GM19035 (cell line): ENCODE data around the gene FOXC1.

Experiments
- ATAC-seq: cut with Tn5 transposase; IDR thresholded peaks from one replicate; pipeline ENCODE4 v1.9.1; 2021; ENCODE audit not compliant: unreplicated experiment

FOXC1 gene

DNA sequence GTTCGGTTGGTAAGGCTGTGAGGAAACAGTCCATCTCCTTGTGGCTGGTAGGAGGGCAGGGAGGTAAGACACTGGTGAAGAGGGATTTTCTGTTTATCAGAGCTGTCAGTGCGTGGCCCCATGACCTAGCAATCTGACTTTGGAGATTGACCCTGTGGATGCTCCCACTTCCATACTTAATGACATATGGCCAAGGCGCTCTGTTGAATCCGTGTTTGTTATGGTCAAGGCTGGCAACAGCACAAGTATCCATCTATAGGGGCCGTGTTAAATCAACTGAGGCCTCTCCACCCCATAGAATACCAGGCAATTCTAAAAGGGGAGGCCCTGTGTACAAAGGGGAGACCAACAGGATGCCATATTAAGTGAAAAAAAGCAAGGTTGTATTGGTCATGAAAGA, 25.6 kb upstream of the FOXC1 start:
- ATAC-seq: no peak

GRCh38 chr6:1584996-1585668, 24.6 kb upstream of the FOXC1 start:
- no peak for ATAC-seq

DNA sequence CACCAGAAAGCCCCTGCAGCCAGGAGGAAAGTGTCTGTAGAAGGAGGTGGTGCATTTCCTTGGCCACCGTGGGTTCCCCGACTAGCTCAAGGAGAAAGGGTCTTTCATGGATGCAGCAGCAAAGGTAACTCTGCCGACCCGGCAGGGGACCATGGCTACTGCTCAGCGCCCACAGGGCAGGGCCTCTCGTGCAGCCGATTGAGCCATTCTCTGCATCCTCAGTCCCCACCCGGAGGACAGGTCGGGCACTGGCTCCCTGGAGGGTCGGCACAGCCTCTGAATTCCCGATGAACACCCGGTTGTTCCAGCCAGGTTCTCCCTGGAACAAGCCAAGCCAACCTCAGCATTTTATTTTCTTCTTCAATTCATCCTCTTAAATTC, 24.1 kb upstream of the FOXC1 start:
- ATAC-seq: no peak

DNA sequence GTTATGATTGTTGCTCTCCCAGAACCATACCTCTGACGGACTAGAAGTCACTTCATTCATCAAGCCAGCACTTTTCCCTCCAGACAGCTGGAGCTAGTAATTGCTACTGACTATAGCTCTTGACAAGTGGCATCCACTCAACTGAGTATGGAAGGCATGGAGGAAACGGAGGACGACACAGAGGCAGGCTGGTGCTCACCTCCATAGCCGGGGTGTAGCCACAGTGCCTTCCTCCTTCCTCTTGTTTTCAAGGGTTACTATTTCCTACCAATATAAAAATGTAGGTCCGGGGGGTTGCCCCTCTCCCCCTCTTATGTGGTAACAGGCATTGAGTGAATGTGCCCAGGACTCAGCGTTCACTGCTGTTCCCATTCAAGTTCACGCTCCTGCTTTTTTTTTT, 23.5 kb upstream of the FOXC1 start:
- ATAC-seq: no peak

DNA sequence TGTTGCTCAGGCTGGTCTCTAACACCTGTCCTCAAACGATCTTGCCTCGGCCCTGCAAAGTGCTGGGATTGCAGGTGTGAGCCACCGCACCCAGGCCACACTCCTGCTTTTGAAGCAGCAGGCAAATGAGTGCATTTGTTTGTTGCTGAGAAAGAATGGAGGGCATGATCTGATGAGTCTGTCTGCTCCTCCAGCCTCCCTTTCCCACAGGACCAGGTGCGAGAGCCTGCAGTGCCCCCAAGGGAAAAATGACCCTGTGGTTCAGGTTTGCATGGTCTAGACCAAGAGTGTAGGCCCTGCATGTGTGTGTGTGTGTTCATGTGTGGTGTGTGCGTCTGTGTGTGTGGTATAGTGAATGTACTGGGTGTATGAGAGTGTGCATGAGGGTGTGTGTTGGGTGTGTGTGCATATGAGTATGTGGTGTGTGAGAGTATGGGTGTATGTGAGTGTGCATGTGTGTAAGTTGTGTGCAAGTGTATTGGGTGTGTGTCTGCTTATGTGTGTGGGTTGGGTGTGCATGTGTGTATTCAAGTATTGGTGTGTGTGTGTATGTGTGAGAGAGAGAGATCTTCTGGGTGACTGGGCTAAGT, 22.8 kb upstream of the FOXC1 start:
- ATAC-seq: no peak

DNA sequence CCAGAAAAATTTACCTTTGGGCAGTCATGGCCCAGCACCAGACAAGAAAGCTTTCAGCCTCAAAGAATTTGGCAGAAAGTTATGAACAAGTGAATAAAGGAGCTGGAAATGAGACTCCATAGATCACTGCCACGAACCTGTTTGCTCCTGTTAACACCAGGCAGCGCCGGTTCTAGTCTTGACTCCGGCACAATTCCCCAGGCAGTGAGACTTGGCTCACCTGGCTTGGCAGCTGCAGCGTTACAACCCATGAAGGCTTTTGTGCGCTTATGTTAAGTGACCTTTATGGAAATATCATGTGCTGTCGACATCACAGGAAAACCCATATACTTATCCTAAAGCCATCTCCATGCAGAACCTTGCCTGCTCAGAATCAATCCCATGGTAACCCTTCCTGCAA, 22.2 kb upstream of the FOXC1 start:
- ATAC-seq: no peak

DNA sequence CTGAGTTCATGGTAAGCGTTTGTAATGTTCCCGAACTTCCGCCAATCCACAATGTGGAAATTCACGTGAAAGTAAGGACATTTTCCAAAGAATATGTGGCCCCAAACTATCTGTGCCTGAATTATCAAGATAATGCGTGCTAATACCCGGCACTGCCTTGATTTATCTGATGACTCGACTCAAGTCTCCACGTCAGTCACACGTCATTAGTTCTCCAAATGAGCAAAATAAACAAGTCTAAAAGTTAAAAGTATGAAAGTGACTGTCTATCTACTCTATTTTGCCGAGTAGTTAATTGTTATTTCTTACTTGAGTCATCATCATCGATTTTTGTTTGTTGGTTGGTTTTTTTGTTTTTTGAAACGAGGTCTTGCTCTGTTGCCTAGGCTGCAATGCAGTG, 21.7 kb upstream of the FOXC1 start:
- ATAC-seq: no peak

- no peak for ATAC-seq
Observed at GRCh38 chr6:1589208-1589607, 20.5 kb upstream of the FOXC1 start.

- ATAC-seq: no peak
Observed at GRCh38 chr6:1590580-1590979, 19.1 kb upstream of the FOXC1 start.

GRCh38 chr6:1591243-1591642, 18.5 kb upstream of the FOXC1 start:
- ATAC-seq: no peak

DNA sequence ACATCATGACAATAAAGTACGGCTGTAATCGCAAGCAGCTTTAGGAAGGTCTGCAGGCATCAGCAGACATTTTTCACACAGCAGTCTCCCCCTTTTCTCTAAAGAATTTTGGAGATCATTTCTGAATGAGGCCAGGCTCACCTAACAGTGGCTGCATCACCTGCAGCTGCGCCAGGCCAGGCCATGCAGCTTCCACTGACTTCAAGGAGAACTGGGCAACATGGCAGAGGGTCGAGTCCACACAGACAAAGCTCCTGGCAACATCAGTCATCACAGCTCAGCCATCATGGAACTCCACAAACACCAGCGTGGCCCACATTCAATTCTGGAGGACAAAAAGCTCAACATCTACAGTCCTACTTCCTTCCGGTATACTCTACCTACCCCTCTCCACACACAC, 17.8 kb upstream of the FOXC1 start:
- no peak for ATAC-seq

GRCh38 chr6:1592852-1593251, 16.9 kb upstream of the FOXC1 start:
- no peak for ATAC-seq

GRCh38 chr6:1593286-1593957, 16.3 kb upstream of the FOXC1 start:
- no peak for ATAC-seq

- ATAC-seq: no peak
Observed at GRCh38 chr6:1593958-1594314, 15.8 kb upstream of the FOXC1 start.

DNA sequence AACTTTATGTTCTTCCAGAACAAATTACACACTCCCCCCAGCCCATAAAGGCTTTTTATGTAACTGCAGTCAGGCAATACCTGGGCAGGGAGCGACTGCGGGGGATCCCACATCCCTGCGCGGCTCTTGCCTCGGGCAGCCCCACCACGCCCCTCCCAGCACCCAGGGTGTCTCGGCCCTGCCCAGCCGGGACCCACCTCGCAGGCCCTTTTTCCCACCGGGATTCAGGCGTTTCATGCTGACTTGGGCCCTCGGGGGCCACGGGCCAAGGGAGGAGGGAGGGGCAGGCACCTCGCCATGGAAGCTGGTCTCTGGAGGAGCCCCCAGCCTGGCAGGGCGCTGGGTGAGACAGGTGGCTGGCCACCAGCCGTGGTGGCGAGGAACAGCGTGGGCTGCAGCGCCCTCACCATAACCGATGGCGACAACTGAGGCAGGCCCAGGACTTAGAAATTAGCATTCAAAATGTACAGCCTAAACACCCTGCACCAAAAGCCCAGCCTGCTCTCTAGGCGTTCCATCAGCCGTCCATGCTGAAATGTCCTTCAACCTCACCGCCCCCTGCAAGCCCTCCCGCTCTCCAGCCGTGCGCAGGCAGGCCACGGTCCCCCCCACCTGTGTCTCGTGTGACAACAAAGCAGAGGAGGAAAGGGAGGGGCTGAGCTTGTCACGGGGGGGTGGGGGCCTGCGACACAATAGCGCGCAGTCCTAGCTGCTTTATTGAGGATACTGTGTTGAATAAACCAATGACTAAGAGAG, 15.1 kb upstream of the FOXC1 start:
- ATAC-seq: no peak

GRCh38 chr6:1595271-1596087, 14.2 kb upstream of the FOXC1 start:
- no peak for ATAC-seq

DNA sequence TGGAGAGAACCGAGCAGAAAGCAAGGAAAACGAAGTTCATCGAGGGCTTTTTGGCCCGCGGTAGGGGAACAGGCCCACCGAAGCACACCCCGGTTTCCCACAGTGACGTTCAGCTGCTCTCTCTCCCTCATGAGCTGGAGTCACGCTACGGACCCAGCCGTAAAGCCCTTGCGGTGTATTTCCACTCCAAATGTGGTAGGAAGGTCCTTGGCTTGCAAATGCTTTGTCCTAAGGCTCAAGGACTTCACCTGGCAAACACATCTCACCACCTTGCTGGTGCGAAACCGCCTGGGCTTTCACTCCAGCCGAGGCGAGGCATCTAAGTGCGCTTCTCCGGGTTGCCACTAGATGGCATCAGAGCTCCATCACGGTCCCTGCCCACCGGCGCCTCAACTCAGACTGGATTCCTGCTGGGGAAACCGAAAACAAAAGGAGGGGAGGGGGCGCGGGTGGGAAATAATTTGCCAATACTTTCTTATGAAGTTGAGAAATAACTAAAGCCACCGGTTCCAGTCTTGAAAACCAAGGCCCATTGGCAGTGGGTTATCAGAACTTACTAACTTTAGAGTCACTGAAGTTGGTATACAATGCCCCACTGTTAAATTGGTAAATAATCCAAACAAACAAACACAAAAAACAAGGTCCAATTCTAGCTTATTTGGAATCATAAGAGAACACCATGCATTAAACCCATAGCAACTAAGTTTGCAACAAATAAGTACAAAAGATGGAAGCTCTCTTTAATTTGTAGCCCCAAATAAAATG, 13.4 kb upstream of the FOXC1 start:
- no peak for ATAC-seq

DNA sequence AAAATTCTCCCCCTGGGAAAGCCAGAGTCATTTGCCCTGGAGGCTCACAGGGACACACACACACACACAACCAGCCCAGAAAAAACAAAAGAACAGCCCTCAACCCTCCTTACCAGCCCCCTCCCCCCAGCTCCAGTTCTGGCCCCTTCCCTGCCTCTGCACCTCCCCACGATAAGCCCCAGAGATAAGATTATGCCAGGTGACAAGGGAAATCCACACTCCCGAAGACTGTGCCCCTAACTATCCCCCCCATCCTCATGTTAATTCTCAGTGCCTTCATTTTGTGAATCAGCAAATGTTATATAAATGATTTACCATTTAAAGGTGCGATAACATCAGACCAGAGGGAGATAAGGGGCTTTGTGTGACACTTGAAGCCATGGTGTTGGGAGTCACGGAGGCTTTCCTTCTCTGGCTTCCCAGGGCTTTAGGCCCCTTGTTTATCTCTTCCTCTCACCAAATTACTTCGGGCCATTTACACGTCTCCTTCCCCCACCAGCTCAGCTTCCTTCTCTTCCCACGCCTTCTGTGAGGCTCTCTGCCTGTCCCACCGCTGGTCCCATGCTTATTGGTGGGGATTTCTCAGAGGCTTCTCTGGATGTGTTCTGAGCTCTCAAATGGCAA, 12.5 kb upstream of the FOXC1 start:
- ATAC-seq: no peak

GRCh38 chr6:1597924-1598323, 11.8 kb upstream of the FOXC1 start:
- ATAC-seq: no peak

- no peak for ATAC-seq
Observed at GRCh38 chr6:1598433-1598832, 11.3 kb upstream of the FOXC1 start.
